IPS-11a (cell line): Measurements from ENCODE around the gene CLDN18.

Experiments
- H3K4me3 ChIP-seq: one replicate; pipeline ENCODE4 v1.5.1; 2013; ENCODE audit warnings: low read depth, low read length, control low read depth

Gene CLDN18

GRCh38 chr3:138060792-138061191 is 50.8 kb downstream of the CLDN18 start:
- H3K4me3 ChIP-seq = no peak overlapping the region

DNA sequence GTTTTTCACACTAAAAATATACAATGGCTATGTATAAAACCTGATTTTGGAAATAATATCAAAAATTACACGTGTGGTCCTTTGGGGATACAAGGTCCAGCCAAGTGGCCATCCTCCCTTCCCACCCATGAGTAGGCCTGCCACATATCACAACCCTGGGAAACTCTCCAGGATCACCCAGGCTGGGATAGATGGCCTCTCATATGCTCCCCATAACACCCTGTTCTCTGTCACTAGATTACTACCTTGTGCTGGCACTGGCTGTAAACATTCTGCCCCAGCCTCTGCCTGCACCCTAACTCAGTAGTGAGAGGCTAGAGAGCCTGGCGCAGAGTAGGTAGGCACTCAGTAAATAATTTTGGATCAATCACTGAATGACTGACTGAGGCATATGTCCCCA is 52.1 kb downstream of the CLDN18 start:
- no peak overlapping the region for H3K4me3 ChIP-seq

DNA sequence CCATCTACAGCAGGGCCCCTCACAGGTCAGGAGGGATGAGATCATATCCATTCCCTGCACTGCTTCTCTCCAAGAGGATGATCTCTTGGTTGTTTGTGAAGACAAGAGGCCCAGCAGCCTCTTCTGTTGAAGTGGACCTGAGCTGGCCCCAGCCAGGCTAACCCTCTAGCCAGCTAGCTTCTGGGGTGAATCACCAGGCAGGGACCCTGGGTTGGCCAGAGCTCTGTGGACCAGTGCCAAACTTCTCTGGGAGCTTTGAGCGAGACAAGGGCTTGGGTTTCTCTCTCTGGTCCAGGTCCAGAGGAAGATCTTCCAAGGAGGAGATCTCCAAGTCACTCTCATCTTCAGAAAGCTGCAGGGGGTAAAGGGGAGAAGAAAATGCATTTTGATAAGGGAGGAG is 52.7 kb downstream of the CLDN18 start:
- no peak overlapping the region for H3K4me3 ChIP-seq

DNA sequence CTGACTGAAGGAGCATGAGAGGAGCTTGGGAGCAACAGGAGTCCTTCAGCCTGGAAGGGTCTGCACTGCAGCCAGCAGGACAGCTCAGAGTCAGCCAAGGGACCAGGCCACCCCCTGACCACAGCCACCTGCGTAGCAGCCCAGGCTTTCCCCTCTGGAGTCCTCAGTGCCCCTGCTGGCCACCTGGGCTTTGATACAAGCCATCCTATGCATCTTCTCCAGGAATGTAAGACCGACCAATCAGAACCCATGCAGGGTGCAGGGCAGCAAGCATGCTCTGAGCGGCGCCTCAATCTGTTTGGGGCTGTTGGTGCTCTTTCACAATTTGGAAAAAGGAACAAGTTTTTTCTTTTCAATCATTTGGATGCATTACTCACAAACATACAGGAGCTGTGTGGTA is 53.5 kb downstream of the CLDN18 start:
- no peak overlapping the region for H3K4me3 ChIP-seq

GRCh38 chr3:138065949-138066348 is 56.0 kb downstream of the CLDN18 start:
- no peak overlapping the region for H3K4me3 ChIP-seq

DNA sequence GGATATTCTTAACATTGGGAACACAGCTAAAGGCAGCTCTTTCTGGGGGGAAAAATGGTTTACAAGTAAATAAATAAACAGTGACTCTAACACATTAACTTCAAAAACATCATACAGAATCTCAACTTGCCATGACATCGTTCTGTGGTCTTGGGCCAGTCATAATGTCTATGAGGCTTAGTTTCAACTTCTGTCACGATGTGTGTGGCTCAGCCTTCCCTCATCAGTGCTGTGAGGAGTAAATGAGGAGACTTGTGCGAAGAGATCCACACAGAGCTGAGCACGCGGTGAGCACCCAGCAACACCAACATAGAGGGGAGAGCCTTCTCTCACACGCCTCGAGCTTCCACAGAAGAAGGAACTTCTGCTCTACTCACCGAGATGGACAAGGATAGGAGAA is 56.4 kb downstream of the CLDN18 start:
- no peak overlapping the region for H3K4me3 ChIP-seq

DNA sequence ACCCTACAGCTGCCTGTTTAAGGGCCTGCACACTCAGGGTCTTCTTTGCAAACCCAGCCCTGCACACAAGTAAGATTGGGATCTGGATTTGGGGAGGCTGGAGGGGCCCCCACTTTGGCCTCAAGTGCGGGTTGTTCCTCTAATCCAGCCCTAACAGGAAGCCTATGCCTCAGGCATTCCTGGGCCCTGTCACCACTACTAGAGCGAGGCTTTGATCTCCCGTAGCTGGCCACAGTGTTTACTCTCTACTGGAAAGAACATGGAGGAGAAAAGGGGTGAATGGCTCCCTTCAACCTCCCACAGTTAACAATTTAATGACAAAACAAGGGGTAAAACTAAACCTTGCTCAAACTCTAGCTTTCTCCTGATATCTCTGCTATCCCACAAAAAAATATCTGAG is 57.0 kb downstream of the CLDN18 start:
- H3K4me3 ChIP-seq = no peak overlapping the region

GRCh38 chr3:138068046-138068445 is 58.1 kb downstream of the CLDN18 start:
- H3K4me3 ChIP-seq = no peak overlapping the region

DNA sequence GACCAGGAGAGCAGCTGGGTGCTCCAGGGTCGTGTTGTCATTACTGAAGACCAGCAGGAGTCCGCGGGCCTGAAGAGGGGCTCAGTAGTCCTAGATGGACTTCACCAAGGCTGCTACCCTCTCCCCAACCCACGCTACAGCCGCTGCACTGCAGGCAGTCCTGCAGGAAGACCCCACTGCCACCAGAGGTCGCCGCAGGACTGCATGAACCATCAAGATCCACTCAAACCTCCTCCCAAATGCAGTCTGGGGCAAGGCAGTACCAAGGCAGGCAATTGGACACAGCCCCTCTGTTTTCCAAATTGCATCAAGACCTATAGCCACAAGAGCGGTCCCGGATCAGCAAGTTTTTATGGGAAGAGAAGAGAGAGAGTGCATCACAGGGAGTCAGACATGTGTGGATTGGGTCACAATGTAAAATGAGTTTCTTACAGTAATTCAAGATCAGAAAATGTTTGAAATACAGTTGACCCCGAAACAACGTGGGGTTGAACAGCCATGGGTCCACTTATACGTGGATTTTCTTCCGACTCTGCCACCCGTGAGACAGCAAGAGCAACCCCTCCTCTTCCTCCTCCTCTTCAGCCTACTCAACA is 58.7 kb downstream of the CLDN18 start:
- no peak overlapping the region for H3K4me3 ChIP-seq

- H3K4me3 ChIP-seq = no peak overlapping the region
These were observed 60.0 kb downstream of the CLDN18 start for GRCh38 chr3:138070006-138070405.

DNA sequence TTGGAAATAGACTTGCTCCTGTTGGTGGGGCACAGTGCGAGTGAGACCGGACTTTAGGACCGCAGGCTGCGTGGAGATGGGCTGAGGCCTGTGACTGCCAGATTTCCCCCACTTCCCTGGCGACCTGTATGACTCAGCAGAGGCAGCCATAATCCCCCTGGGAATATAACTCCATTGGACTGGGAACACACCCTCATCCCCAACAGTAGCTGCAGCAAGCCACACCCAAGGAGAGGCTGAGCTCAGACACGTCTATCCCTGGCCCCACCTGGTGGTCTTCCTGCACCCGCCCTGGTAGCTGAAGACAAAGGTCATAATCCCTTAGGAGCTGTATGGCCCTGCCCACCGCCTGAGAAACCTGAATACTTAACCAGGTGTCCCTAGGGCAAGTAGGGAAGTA is 62.8 kb downstream of the CLDN18 start:
- H3K4me3 ChIP-seq = no peak overlapping the region

- no peak overlapping the region for H3K4me3 ChIP-seq
These were observed 68.1 kb downstream of the CLDN18 start for GRCh38 chr3:138078096-138078495.

- no peak overlapping the region for H3K4me3 ChIP-seq
These were observed 69.0 kb downstream of the CLDN18 start for GRCh38 chr3:138078901-138079344.

DNA sequence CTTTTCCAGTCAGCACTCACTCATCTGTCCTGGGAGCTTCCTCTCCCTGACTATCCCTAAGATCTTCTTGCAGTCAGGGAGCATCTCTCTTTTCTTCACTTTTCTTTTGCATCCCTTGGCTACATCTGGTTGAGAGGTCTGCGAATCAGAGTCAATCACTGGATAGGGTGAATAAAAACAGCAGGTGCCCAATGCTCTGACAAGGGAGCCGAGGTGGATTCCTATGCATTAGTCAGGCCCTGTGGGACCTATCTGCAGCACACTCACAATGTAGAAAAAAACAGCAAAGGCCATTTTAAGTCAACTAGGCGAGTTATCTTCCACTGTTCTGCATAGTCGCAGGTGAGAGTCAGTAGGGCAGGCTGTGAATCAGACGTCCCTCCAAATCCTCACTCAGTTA is 69.9 kb downstream of the CLDN18 start:
- H3K4me3 ChIP-seq = no peak overlapping the region

GRCh38 chr3:138081371-138082084 is 71.6 kb downstream of the CLDN18 start:
- no peak overlapping the region for H3K4me3 ChIP-seq

- no peak overlapping the region for H3K4me3 ChIP-seq
These were observed 72.4 kb downstream of the CLDN18 start for GRCh38 chr3:138082085-138082991.

DNA sequence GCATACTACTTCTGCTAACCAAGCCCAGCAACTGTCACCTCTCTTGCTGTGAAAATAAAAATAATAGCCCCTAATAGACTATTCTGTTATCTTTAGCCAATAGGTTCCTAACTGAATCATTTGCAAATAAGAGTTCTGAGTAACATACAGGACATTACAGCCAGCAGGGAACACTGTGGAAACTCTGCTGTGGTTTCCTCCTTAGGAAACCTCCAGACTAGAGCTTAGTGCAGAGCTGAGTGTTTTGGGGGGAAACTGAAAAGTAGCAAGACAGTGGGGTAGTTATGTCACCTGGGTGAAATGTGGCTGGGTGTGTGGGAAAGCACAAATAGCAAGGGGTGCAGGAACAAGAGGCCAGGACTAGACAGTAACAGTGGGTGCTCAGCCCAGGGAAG is 73.0 kb downstream of the CLDN18 start:
- H3K4me3 ChIP-seq = no peak overlapping the region
